ENCODE data around the gene TTN. TPM values are rescaled to one million over a fixed set of nuclear protein-coding genes. Genes with fewer than 3 reads are reported as not detected.
A peak's percentile ranks its signal among the peaks of the same experiment; 100 is the strongest.

TTN gene
- polyA plus RNA-seq, 4 donors = 0.96 to 1.2 (median 1.1) TPM

GRCh38 chr2:178506949-178507348 lies 300.3 kb downstream of the TTN start:
- DNase-seq (ENCODE audit: low read depth in 4 of 4, low spot score in 3 of 4) = no peak

DNA sequence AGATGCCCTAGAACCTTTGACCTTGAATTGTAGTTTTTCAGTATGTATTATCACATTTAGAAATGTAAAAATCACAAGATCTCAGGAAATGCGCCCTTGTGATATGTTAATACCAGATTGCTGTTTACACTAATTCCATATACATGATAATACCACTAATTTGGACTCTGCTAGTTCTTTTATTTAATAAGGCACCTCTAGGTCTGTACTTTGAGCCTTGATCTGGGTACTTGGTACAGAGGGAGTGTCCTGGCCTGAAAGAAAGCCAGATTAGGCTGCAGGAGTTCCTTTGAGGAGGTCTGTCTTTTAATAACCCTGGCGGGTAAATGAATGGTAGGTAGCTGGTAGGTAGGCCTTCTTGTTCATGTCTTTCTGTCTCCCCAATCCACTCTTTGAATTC lies 300.7 kb downstream of the TTN start:
- no peak for DNase-seq (ENCODE audit: low read depth in 4 of 4, low spot score in 3 of 4)

DNA sequence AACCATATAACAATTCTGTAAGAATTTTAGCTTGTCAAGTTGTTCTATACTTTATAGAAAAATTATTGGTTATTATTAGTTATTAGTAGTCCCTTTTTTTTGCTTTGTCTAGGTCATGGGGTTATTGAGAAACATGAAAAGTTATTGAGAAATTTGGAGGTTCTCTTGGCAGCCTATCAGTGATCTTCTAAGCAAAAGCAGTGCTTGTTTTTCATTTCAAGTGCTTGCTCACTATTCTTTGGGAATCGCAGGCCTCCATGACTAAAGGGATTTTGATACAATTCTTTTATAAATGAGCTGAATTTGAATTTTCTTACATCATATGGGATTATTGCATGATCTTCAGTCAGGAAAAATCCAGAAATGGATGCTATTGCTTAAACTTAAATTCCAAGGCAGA lies 301.1 kb downstream of the TTN start:
- DNase-seq (ENCODE audit: low read depth in 4 of 4, low spot score in 3 of 4) = no peak

DNA sequence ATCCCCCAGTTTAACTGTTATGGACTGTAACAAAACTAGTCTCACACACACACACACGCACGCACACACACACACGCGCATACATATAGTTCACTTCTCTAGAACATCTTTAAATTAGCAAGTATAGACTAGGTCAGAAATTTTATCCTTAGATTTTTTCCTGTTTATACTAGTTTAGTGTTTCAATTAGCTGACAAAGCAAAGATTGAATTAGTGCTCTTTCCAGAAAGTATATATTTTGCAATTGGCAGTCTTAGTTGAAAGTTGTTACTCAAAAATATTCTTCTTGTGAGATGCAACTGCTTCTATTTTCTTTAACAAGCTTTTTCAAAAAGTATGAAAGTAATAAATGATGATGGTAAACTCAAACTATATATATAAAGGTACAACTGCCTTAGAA lies 304.5 kb downstream of the TTN start:
- no peak for DNase-seq (ENCODE audit: low read depth in 4 of 4, low spot score in 3 of 4)

DNA sequence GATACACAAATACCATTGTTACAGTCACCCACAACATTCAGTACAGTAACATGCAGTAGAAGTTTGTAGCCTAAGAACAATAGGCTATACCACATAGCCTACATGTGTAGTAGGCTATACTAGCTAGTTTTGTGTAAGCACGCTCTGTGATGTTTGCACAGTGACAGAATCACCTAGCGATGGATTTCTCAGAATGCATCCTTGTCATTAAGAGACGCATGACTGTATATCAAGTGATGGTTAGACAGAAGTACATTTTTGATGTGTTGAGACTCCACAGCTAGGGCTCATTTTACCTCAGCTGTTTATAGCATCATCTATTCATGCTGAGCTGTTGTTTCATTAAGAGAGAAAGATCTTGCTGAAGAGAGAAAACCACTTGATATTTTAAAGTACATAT lies 307.6 kb downstream of the TTN start:
- DNase-seq (ENCODE audit: low read depth in 4 of 4, low spot score in 3 of 4) = no peak

- no peak for DNase-seq (ENCODE audit: low read depth in 4 of 4, low spot score in 3 of 4)
These were observed 309.1 kb downstream of the TTN start for GRCh38 chr2:178498137-178498536.

DNA sequence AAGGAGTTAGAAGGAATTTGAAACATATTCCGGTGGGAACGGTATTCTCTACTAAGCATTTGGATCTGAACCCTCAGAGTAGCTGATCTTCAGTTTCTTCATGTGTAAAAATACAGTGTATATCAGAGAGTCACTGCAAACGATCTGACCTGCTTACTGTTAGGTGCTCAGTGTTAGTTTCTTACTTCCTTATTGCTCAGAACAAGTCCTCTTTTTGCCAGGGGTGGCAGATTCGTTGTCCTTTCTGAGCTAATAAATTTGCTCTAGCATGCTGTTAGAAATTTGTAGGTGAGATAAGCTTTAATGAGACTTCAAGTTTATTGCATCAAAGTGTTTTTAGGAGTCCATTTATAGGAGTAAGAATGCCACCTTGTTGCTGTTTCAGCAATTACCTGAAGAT lies 311.2 kb downstream of the TTN start:
- no peak for DNase-seq (ENCODE audit: low read depth in 4 of 4, low spot score in 3 of 4)

GRCh38 chr2:178491612-178492011 lies 315.6 kb downstream of the TTN start:
- DNase-seq (ENCODE audit: low read depth in 4 of 4, low spot score in 3 of 4) = no peak

- DNase-seq (ENCODE audit: low read depth in 4 of 4, low spot score in 3 of 4) = no peak
These were observed 321.9 kb downstream of the TTN start for GRCh38 chr2:178485356-178485755.

DNA sequence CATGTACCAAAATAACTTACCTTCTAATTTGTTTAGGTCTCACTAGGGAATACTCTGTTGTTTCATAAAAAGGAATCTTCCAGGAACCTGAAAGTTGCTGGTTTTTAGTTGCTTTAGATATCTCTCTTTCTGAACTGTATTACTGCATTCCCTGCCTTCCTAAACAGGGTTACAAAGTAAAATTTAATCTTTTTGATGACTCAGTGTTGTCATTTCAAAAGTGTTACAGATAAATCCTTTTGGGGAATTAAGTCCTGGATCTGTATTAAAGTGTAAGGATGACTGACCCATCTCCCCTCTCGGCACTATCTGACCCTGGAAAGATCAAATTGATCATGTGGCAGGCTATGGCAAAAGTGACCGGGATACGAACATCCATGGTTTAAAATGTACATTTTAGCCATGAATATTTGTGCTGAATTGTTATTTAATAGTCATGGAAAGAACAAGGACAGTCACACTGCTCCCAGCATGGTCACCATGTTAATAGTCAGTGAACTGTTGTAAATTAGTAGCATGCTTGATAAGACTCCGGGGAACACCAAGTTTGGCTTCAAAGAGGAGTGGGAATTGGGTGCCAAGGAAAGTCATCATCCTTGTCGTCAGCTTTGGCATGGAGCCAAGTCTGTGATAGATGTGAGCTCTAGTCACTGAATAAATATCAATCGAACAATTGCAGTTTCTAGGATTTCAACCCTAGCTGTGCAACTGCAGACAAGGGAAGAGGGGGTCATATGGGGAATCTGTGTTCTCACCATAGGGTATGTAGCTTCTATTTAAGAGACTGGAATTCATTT lies 322.8 kb downstream of the TTN start:
- DNase-seq (ENCODE audit: low read depth in 4 of 4, low spot score in 3 of 4) = no peak

- no peak for DNase-seq (ENCODE audit: low read depth in 4 of 4, low spot score in 3 of 4)
These were observed 324.8 kb downstream of the TTN start for GRCh38 chr2:178482437-178482836.

DNA sequence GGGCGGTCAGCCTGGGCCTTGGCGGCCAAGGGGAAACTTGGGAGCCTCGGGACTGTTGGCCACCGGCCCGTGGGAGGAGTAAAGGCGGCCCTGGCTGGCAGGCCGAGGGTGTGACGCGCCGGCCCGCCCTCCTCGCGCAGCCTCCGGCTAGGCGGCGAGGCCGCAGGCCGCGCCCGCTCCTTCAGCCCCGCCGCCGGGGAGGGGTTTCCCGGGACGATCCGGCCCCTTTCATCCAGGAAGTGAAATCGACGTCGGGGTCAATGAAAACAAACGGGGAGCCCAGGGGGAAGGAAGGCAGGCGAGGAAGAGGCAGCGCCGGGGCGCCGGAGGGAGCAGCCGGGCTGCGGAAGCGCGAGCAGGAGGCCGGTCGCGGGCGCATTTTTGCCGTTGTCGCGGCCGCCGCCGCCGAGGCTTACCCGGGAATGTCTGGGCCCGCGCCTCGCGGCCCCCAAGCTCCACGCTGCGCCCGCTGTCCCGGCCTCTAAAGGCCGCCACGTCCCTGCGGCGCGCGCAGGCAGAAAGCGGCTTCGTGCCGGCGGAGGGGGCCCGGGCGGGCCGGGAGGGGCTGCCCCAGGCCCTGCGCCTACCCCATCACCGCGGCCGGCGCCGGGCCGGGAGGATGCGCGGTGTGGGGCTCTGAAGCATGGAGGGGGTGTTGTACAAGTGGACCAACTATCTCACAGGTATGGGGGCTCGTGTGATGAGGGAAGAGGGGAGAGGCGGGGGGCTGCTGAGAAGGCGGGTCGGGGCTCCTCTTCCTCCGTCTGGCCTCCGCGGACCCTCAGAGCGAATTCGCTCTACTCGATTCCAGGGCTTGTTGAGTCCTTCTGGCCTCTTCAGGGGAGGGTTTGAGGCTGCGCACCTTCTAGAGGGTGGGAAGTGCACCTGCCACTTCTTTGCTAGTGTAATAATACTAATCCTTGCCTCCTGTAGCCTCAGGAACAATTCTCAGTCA lies 326.7 kb downstream of the TTN start, which contains the start of gene PLEKHA3:
TSS of gene PLEKHA3 (plus strand) at position 231 of the 955 bp plus-strand sequence. CDS start at position 644, 413 bp downstream.
- peak; percentile 74 to 86 (median 80) for DNase-seq (ENCODE audit: low read depth in 4 of 4, low spot score in 3 of 4)

DNA sequence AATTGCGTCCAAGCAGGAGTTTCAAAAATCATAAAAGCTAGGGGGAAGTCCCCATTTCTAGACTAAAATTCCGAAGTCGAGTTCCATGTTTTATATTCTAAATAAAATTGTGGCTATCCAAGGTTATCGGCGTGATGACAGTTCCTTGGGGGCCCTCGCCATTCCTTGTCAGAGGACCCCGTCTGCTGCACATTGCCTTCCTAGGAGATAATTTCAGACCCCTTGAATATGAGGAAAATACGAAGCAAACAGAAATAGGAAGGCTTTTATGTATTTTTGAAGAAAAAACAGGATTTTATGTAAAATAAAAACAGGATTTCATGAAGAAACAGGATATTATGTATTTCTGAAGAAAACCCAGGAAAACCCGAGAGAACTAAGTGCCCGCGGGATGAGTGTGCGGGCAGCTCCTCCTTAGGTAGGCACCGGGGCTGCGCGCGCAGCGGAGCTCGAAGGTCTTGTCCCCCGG lies 327.4 kb downstream of the TTN start:
- no peak for DNase-seq (ENCODE audit: low read depth in 4 of 4, low spot score in 3 of 4)

- no peak for DNase-seq (ENCODE audit: low read depth in 4 of 4, low spot score in 3 of 4)
These were observed 328.0 kb downstream of the TTN start for GRCh38 chr2:178479275-178479616.

DNA sequence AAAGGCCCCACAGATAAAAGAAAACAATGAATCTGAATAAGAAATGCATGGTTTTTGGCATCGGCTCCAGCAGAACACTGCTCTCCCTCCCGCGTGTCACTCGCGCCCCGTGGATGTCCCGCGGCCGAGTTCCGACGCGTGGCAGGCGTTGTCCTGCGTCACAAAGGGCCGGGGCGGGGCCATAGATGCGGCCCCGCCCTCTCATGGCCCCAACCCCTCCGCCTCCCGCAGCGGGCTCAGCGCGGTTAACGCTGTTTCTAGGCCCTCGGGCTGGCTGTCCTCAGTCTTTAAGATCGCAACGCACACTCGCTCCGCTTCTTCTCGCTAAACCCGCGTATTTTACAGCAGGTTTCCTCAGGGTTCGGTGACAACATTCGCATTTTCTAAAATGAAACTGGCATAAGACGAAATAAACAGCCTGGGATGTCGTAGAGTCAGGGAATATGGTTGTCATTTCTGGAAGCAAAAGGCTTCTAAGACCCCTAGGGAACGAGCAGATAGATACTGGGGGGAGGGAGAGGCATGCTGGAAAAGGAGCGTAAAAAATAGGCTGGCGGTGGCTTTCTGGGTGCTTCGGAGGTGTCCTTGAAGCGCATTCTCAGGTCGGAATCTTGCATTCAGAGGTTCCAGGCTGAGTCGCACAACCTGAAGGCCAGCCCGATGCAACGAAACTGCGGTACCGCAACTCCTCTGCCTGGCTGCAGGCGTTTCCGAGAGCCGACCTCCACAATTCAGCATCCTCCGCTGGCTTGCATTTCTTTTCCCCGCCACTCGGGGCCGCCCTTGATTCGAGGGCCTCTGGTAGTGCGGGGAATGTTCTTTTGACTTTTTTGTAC lies 328.6 kb downstream of the TTN start, which contains the start of gene FKBP7:
TSS of gene FKBP7 (minus strand) at position 162 of the 836 bp plus-strand sequence. CDS start at position 61, 101 bp downstream.
- DNase-seq (ENCODE audit: low read depth in 4 of 4, low spot score in 3 of 4) = peak; percentile 78 to 83 (median 80)

DNA sequence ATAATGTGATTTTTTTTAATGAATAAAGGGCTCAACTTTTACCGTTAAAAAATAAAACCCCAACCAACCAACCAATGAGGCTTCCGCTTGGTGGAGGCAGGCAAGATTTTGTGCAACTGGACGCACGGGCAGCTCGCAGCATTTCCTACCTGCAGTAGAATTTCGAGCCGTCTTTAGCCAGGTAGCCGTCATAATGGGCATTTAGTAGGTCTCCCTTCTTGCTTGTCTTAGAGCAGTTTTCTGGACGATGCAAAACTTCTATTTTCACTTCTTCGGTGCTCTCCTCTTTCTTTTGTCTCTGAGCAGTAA lies 329.1 kb downstream of the TTN start:
- peak in 1 of 4 donors; percentile 24 for DNase-seq (ENCODE audit: low read depth in 4 of 4, low spot score in 3 of 4)

DNA sequence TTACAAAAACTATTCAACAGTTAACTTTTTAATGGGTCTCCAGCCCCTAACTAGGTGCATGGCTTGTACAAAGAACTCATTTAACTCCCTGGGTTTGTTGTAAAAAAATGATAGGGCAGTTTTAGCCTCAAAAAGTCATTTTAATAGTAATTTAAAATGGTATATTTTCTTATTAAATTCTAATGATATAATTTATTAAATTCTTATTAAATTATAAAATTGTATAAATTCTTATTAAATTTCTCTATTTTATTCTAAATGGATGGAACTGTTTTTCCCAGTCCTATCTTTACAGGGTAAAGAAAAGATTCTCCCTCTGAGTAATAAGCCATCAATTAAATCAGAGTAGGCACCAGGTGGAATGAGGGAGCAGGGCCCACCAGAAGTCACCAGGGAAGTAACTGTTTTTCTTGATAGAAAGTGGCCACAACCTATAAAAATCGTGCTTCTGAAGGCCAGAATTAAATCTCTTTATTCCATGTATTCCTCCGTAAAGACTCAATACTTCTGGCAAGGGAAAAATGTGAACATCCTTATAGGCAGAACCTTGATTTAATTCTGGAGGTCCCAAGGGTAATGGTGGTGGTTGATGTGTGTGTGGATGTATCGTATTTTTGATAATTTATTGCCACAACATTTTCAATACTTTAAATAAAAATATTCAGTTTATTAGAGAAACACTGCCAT lies 329.6 kb downstream of the TTN start:
- DNase-seq (ENCODE audit: low read depth in 4 of 4, low spot score in 3 of 4) = peak in 2 of 4 donors; percentile 18 to 20

GRCh38 chr2:178476477-178476876 lies 330.7 kb downstream of the TTN start:
- no peak for DNase-seq (ENCODE audit: low read depth in 4 of 4, low spot score in 3 of 4)

All from left renal pelvis (tissue), 4 donors.